ENCODE results near the gene MIXL1.

DNA sequence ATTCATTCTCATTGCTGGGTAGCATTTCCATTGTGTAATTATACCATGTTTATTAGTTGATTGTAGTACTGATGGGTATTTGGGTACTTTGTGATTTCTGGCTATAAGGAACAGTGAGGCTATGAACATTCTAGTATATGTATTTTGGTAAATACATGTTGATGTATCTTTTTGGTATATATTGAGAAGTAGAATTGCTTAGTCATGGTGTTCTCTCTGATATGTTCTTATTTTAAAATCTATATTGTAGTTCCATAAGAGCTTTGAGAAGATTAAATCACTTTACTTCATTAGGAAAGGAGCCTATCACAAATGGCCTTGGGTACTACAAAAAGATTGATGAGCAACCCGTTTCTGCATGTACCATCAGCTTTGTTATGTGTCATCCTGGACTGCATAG lies 13.4 kb downstream of the MIXL1 start:
- no peak for TF ChIP-seq POLR2AphosphoS5 (IDR thresholded peaks at IDR 0.05)
- no peak for TF ChIP-seq CTCF (IDR thresholded peaks at IDR 0.05 in 8 of 11, conservative IDR thresholded peaks at IDR 0.05 in 3 of 11)
- no peak for TF ChIP-seq POLR2A (IDR thresholded peaks at IDR 0.05)
